Type B pancreatic cell (in vitro differentiated cells): Measurements from ENCODE around the gene MRM2. TPM values are rescaled to one million over a fixed set of nuclear protein-coding genes. Genes with fewer than 3 reads are reported as not detected.

Experiments used
- DNase-seq: peaks from one replicate; pipeline ENCODE4 v3.0.0; 2021; ENCODE audit warnings: mixed read lengths; ENCODE audit not compliant: unreplicated experiment; ENCODE audit errors: extremely low spot score
- H3K27ac Mint-ChIP-seq: 2 replicates; pipeline ENCODE4 v1.8.0; 2021; ENCODE audit warnings: mild to moderate bottlenecking, mixed read lengths
- H3K27me3 Mint-ChIP-seq: 2 replicates; pipeline ENCODE4 v1.8.0; 2021; ENCODE audit warnings: mixed read lengths
- H3K36me3 Mint-ChIP-seq: 2 replicates; pipeline ENCODE4 v1.8.0; 2021; ENCODE audit warnings: mixed read lengths
- H3K4me1 Mint-ChIP-seq: one replicate; pipeline ENCODE4 v1.8.0; 2021; ENCODE audit warnings: mixed read lengths; ENCODE audit not compliant: unreplicated experiment
- H3K4me3 Mint-ChIP-seq: 2 replicates; pipeline ENCODE4 v1.8.0; 2021; ENCODE audit warnings: mild to moderate bottlenecking, mixed read lengths
- H3K9me3 Mint-ChIP-seq: 2 replicates; pipeline ENCODE4 v1.8.0; 2021; ENCODE audit warnings: mixed read lengths
- CTCF ChIP-seq: fragments of 200-600 bp; sonication (generic); conservative IDR thresholded peaks from 2 replicates; pipeline ENCODE4 v1.5.0; 2021; ENCODE audit warnings: antibody characterized with exemption, mild to moderate bottlenecking
- total RNA-seq: library from RNA; stranded (reverse); gene quantifications from 2 replicates; pipeline ENCODE4 v1.2.1, GENCODE V29; 2021; ENCODE audit warnings: low replicate concordance

Gene MRM2
- total RNA-seq, 1 donor from 2014 or later: 35.3 TPM

GRCh38 chr7:2203766-2204300 lies 38.2 kb downstream of the MRM2 start:
- DNase-seq: no peak
- Mint-ChIP-seq H3K9me3 (no peaks in the 10 kb centered on the region), H3K36me3 (peaks cover 19% of the 10 kb centered on the region), H3K4me1 (peaks cover 25% of the 10 kb centered on the region), H3K4me3 (peak overlapping the region; percentile 29), H3K27ac (peak overlapping the region; percentile 52), H3K27me3 (no peaks in the 10 kb centered on the region)
- TF ChIP-seq CTCF: no peak

- Mint-ChIP-seq H3K4me3 (peak overlapping the region; percentile 29), H3K9me3 (no peaks in the 10 kb centered on the region), H3K4me1 (peaks cover 25% of the 10 kb centered on the region), H3K36me3 (peaks cover 15% of the 10 kb centered on the region), H3K27me3 (no peaks in the 10 kb centered on the region), H3K27ac (no peak overlapping the region)
- no peak for DNase-seq
- TF ChIP-seq CTCF: no peak
Measured at GRCh38 chr7:2202901-2203765, 38.9 kb downstream of the MRM2 start.

DNA sequence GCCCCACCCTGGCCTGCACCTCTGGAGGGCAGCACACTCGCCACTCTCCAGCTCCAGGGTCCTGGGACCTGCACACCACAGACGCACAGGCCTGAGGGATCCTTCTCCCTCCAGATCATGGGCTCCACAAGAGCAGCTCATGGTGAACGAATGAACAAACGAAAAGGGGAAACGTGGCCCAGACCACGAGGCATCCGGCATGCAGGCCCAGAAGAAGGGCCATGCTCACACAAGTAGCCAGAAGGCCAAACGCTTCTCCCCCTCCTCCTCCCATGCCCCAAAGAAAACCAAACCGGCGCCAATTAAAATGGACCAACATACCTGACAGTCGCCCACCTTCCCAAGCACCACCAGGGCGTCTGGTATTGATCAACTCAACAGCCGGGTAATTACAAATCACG lies 39.6 kb downstream of the MRM2 start:
- peaks cover 9% of the 10 kb centered on the region for H3K36me3 Mint-ChIP-seq
- H3K27me3 Mint-ChIP-seq: no peaks in the 10 kb centered on the region
- no peak for DNase-seq
- no peaks in the 10 kb centered on the region for H3K9me3 Mint-ChIP-seq
- peak overlapping the region; percentile 39 for H3K4me3 Mint-ChIP-seq
- TF ChIP-seq CTCF: no peak
- peaks cover 25% of the 10 kb centered on the region for H3K4me1 Mint-ChIP-seq
- no peak overlapping the region for H3K27ac Mint-ChIP-seq

DNA sequence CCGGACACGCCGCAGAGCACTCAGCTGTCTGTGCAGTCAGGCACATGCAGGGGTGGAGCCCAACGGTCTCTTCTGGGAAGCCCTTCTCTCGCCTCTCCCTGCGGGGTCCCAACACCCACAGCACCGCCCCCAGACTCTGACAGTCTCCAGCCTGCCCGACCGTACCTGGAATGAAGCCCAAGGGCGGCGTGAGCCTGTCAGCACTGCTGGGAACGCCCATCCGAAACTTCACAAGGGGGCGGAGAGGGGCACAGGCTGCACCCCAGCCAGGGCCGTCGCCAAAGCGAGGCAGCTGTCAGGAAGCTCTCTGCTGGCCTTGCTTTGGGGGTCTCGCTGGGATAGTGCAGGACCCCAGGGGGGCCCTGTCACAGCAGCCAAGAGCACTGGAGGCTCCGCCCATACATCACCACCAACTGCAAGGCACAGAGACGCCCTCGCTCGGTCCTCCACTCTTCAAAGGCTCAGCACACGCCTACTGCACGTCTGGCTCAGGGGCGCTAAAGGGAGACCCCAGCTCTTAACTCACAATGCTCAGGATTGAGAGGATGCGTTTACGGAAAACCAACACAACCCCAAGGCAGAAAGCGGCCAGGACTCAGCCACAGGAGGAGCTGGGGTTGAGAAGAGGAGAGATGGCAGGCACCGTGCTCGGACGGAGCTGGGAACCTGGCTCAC lies 40.2 kb downstream of the MRM2 start:
- Mint-ChIP-seq H3K27ac (no peak overlapping the region), H3K27me3 (no peaks in the 10 kb centered on the region), H3K4me1 (peaks cover 25% of the 10 kb centered on the region), H3K4me3 (no peak overlapping the region), H3K9me3 (no peaks in the 10 kb centered on the region), H3K36me3 (peaks cover 8% of the 10 kb centered on the region)
- TF ChIP-seq CTCF: no peak
- DNase-seq: no peak

DNA sequence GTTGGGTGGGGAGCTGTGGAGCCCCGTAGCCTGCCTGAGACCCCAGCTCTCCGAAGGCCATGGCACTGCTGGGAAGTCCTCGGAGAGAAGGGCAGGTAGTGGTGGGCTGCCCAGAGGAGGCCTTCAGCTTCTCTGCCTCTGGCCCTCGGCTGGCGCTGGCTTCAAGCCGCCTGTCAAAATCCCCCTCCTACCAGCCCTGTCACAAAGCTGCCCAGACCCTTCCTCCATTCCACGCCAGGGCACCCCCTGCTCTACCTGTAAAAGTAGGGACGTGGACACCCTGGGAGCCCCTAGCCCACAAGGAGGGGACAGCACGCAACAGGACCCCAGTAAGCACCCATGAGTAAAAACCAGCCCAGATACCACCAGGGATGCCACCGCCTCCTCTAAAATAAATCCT lies 40.9 kb downstream of the MRM2 start:
- Mint-ChIP-seq H3K4me3 (no peak overlapping the region), H3K36me3 (peaks cover 13% of the 10 kb centered on the region), H3K27ac (no peak overlapping the region), H3K9me3 (no peaks in the 10 kb centered on the region), H3K27me3 (no peaks in the 10 kb centered on the region), H3K4me1 (peaks cover 25% of the 10 kb centered on the region)
- DNase-seq: no peak
- no peak for TF ChIP-seq CTCF
